ENCODE results near the gene ADGRG4. TPM values are rescaled to one million over a fixed set of nuclear protein-coding genes. Genes with fewer than 3 reads are reported as not detected.

ADGRG4 gene
- polyA plus RNA-seq, 1 donor from 2014 or later: not detected

DNA sequence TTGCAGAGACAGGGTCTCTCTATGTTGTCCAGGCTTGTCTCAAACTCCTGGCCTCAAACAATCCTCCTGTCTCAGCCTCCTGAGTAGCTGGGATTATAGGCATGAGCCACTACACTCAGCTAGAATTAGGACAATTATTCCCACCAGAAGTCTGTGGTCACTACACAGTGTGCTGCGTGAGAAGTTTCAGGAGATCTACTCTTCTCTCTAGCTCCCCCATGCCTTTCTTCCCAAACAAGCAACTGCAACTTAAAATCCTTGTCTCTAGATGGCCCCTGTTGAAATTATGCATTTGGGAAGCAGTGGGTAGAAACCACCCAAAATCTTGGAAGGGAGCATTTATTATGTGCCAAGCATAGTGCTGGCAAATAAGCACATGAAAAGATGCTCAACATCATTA is 28.4 kb upstream of the ADGRG4 start:
- H3K4me2 ChIP-seq (ENCODE audit: low read length): no peak overlapping the region
- H3K27me3 ChIP-seq (ENCODE audit: insufficient read depth, low read depth, low read length): no peaks in the 10 kb centered on the region
- H3K9me3 ChIP-seq (ENCODE audit: low read length): no peaks in the 10 kb centered on the region
- no peak overlapping the region for H3K9ac ChIP-seq (ENCODE audit: low read length)
- no peak overlapping the region for H2AFZ ChIP-seq (ENCODE audit: low read depth, low read length)
- H3K36me3 ChIP-seq (ENCODE audit: insufficient read depth, low read length): no peaks in the 10 kb centered on the region
- no peaks in the 10 kb centered on the region for H3F3A ChIP-seq (ENCODE audit: insufficient read depth, low read length, poor library complexity, severe bottlenecking)
- H3K4me3 ChIP-seq (ENCODE audit: low read length): no peak overlapping the region
- H4K20me1 ChIP-seq (ENCODE audit: insufficient read depth): no peaks in the 10 kb centered on the region
- no peak for TF ChIP-seq SMC3 (conservative IDR thresholded peaks at IDR 0.05; ENCODE audit: poor library complexity)
- no peak for TF ChIP-seq TAF1 (IDR thresholded peaks at IDR 0.05; ENCODE audit: low read depth)
- TF ChIP-seq, protein P1, sequence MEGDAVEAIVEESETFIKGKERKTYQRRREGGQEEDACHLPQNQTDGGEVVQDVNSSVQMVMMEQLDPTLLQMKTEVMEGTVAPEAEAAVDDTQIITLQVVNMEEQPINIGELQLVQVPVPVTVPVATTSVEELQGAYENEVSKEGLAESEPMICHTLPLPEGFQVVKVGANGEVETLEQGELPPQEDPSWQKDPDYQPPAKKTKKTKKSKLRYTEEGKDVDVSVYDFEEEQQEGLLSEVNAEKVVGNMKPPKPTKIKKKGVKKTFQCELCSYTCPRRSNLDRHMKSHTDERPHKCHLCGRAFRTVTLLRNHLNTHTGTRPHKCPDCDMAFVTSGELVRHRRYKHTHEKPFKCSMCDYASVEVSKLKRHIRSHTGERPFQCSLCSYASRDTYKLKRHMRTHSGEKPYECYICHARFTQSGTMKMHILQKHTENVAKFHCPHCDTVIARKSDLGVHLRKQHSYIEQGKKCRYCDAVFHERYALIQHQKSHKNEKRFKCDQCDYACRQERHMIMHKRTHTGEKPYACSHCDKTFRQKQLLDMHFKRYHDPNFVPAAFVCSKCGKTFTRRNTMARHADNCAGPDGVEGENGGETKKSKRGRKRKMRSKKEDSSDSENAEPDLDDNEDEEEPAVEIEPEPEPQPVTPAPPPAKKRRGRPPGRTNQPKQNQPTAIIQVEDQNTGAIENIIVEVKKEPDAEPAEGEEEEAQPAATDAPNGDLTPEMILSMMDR (IDR thresholded peaks at IDR 0.05; ENCODE audit: poor library complexity, severe bottlenecking): no peak
- TF ChIP-seq REST (IDR thresholded peaks at IDR 0.05; ENCODE audit: borderline replicate concordance): no peak
- no peak for TF ChIP-seq EP300 (conservative IDR thresholded peaks at IDR 0.05; ENCODE audit: poor library complexity, severe bottlenecking)
- no peak for TF ChIP-seq EZH2 (IDR thresholded peaks at IDR 0.05; ENCODE audit: borderline replicate concordance, insufficient read depth, low read length, poor library complexity, severe bottlenecking)
- TF ChIP-seq RAD21 (conservative IDR thresholded peaks at IDR 0.05): no peak
- no peak for TF ChIP-seq MXI1 (conservative IDR thresholded peaks at IDR 0.05; ENCODE audit: poor library complexity, severe bottlenecking)
- no peak for TF ChIP-seq POLR2AphosphoS5 (IDR thresholded peaks at IDR 0.05)
- H3K9me2 ChIP-seq (ENCODE audit: insufficient read depth, low read length): no peaks in the 10 kb centered on the region
- no peak overlapping the region for H3K27ac ChIP-seq (ENCODE audit: low read length)
- no peaks in the 10 kb centered on the region for H3K79me2 ChIP-seq (replicated peaks; ENCODE audit: insufficient read depth, low read length)

GRCh38 chrX:136273986-136274385 is 26.8 kb upstream of the ADGRG4 start:
- no peak overlapping the region for H3K4me2 ChIP-seq (ENCODE audit: low read length)
- no peaks in the 10 kb centered on the region for H3K36me3 ChIP-seq (ENCODE audit: insufficient read depth, low read length)
- H2AFZ ChIP-seq (ENCODE audit: low read depth, low read length): no peak overlapping the region
- H3F3A ChIP-seq (ENCODE audit: insufficient read depth, low read length, poor library complexity, severe bottlenecking): no peaks in the 10 kb centered on the region
- no peaks in the 10 kb centered on the region for H4K20me1 ChIP-seq (ENCODE audit: insufficient read depth)
- no peaks in the 10 kb centered on the region for H3K27me3 ChIP-seq (ENCODE audit: insufficient read depth, low read depth, low read length)
- no peaks in the 10 kb centered on the region for H3K9me2 ChIP-seq (ENCODE audit: insufficient read depth, low read length)
- H3K4me3 ChIP-seq (ENCODE audit: low read length): no peak overlapping the region
- no peak overlapping the region for H3K27ac ChIP-seq (ENCODE audit: low read length)
- no peak overlapping the region for H3K9ac ChIP-seq (ENCODE audit: low read length)
- TF ChIP-seq TAF1 (IDR thresholded peaks at IDR 0.05; ENCODE audit: low read depth) (no peak), SMC3 (conservative IDR thresholded peaks at IDR 0.05; ENCODE audit: poor library complexity) (no peak), MXI1 (conservative IDR thresholded peaks at IDR 0.05; ENCODE audit: poor library complexity, severe bottlenecking) (no peak), REST (IDR thresholded peaks at IDR 0.05; ENCODE audit: borderline replicate concordance) (no peak), POLR2AphosphoS5 (IDR thresholded peaks at IDR 0.05) (no peak), EZH2 (IDR thresholded peaks at IDR 0.05; ENCODE audit: borderline replicate concordance, insufficient read depth, low read length, poor library complexity, severe bottlenecking) (no peak), EP300 (conservative IDR thresholded peaks at IDR 0.05; ENCODE audit: poor library complexity, severe bottlenecking) (no peak), RAD21 (conservative IDR thresholded peaks at IDR 0.05) (no peak)
- TF ChIP-seq, protein P1 (IDR thresholded peaks at IDR 0.05; ENCODE audit: poor library complexity, severe bottlenecking): no peak
- no peaks in the 10 kb centered on the region for H3K9me3 ChIP-seq (ENCODE audit: low read length)
- H3K79me2 ChIP-seq (replicated peaks; ENCODE audit: insufficient read depth, low read length): no peaks in the 10 kb centered on the region
